Skeletal muscle cell (primary cell): ENCODE data around the gene PITRM1.

ENCODE experiments used
- DNase-seq: peaks from one replicate; pipeline ENCODE4 v3.0.0-alpha.2; 2010; ENCODE audit warnings: low read depth
- H3K4me3 ChIP-seq: 2 replicates; pipeline ENCODE4 v1.5.1; 2011; ENCODE audit warnings: low read depth, mild to moderate bottlenecking, control low read depth, low read length, moderate library complexity

PITRM1 gene

GRCh38 chr10:3169673-3170072 is 2.9 kb downstream of the PITRM1 start:
- no peak for DNase-seq
- no peak overlapping the region for H3K4me3 ChIP-seq

GRCh38 chr10:3169271-3169670 is 3.3 kb downstream of the PITRM1 start:
- DNase-seq, result no peak
- H3K4me3 ChIP-seq, result no peak overlapping the region

GRCh38 chr10:3167611-3168330 is 4.8 kb downstream of the PITRM1 start:
- H3K4me3 ChIP-seq, result no peak overlapping the region
- no peak for DNase-seq

- no peak for DNase-seq
- no peak overlapping the region for H3K4me3 ChIP-seq
Measured at GRCh38 chr10:3166496-3167290, 5.9 kb downstream of the PITRM1 start.

- no peak overlapping the region for H3K4me3 ChIP-seq
- DNase-seq, result no peak
Measured at GRCh38 chr10:3165196-3165595, 7.4 kb downstream of the PITRM1 start.

- no peak overlapping the region for H3K4me3 ChIP-seq
- no peak for DNase-seq
Measured at GRCh38 chr10:3163879-3164278, 8.7 kb downstream of the PITRM1 start.

- DNase-seq, result no peak
- no peak overlapping the region for H3K4me3 ChIP-seq
Measured at GRCh38 chr10:3162533-3162932, 10.0 kb downstream of the PITRM1 start.

- DNase-seq, result no peak
- no peak overlapping the region for H3K4me3 ChIP-seq
Measured at GRCh38 chr10:3159152-3159551, 13.4 kb downstream of the PITRM1 start.

GRCh38 chr10:3154666-3155065 is 17.9 kb downstream of the PITRM1 start:
- no peak overlapping the region for H3K4me3 ChIP-seq
- no peak for DNase-seq

GRCh38 chr10:3152566-3152935 is 20.0 kb downstream of the PITRM1 start:
- no peak for DNase-seq
- no peak overlapping the region for H3K4me3 ChIP-seq

- DNase-seq, result no peak
Measured at GRCh38 chr10:3151889-3152565, 20.6 kb downstream of the PITRM1 start.

GRCh38 chr10:3150961-3151360 is 21.6 kb downstream of the PITRM1 start:
- no peak for DNase-seq
- H3K4me3 ChIP-seq, result no peak overlapping the region

More at GRCh38 chr10:3151889-3152565, 20.6 kb downstream of the PITRM1 start:
- H3K4me3 ChIP-seq, result no peak overlapping the region

GRCh38 chr10:3150366-3150765 is 22.2 kb downstream of the PITRM1 start:
- no peak for DNase-seq
- no peak overlapping the region for H3K4me3 ChIP-seq

- no peak for DNase-seq
- no peak overlapping the region for H3K4me3 ChIP-seq
Measured at GRCh38 chr10:3149918-3150317, 22.7 kb downstream of the PITRM1 start.

GRCh38 chr10:3148994-3149393 is 23.6 kb downstream of the PITRM1 start:
- no peak for DNase-seq
- H3K4me3 ChIP-seq, result no peak overlapping the region

GRCh38 chr10:3148041-3148440 is 24.5 kb downstream of the PITRM1 start:
- DNase-seq, result no peak
- no peak overlapping the region for H3K4me3 ChIP-seq

GRCh38 chr10:3147117-3147820 is 25.3 kb downstream of the PITRM1 start:
- no peak for DNase-seq
- H3K4me3 ChIP-seq, result no peak overlapping the region

- no peak for DNase-seq
- H3K4me3 ChIP-seq, result no peak overlapping the region
Measured at GRCh38 chr10:3146289-3146688, 26.3 kb downstream of the PITRM1 start.

- no peak for DNase-seq
- no peak overlapping the region for H3K4me3 ChIP-seq
Measured at GRCh38 chr10:3145366-3145765, 27.2 kb downstream of the PITRM1 start.
